Activated gamma-delta T cell treated with Interleukin-2 at 50 U/mL for 16 hours (primary cell): Measurements from ENCODE around the gene ERP44.
"Not testable (repeated sequence)": the region's sequence is repeated elsewhere in the genome, so short reads cannot be mapped to it uniquely, and the experiment has no call there.

ENCODE experiments used
- DNase-seq: peaks from one replicate; pipeline ENCODE4 v3.0.0-alpha.2; 2020

ERP44 gene

GRCh38 chr9:99998866-99999265 lies 99.9 kb downstream of the ERP44 start:
- DNase-seq = no peak

- DNase-seq = no peak
These were observed 100.5 kb downstream of the ERP44 start for GRCh38 chr9:99998266-99998665.

GRCh38 chr9:99990508-99990907 lies 108.3 kb downstream of the ERP44 start:
- DNase-seq = not testable (repeated sequence)

GRCh38 chr9:99986642-99987041 lies 112.2 kb downstream of the ERP44 start:
- no peak for DNase-seq

- DNase-seq = no peak
These were observed 118.2 kb downstream of the ERP44 start for GRCh38 chr9:99980598-99980997.

- DNase-seq = no peak
These were observed 120.6 kb downstream of the ERP44 start for GRCh38 chr9:99978221-99978620.

- no peak for DNase-seq
These were observed 121.6 kb downstream of the ERP44 start for GRCh38 chr9:99977033-99977792.

- DNase-seq = no peak
These were observed 125.3 kb downstream of the ERP44 start for GRCh38 chr9:99973455-99973854.

GRCh38 chr9:99971410-99971809 lies 127.4 kb downstream of the ERP44 start:
- no peak for DNase-seq

GRCh38 chr9:99970481-99970880 lies 128.3 kb downstream of the ERP44 start:
- DNase-seq = no peak

GRCh38 chr9:99967457-99967856 lies 131.3 kb downstream of the ERP44 start:
- DNase-seq = no peak

GRCh38 chr9:99966716-99967115 lies 132.1 kb downstream of the ERP44 start:
- DNase-seq = no peak

GRCh38 chr9:99966001-99966400 lies 132.8 kb downstream of the ERP44 start:
- DNase-seq = no peak

- DNase-seq = no peak
These were observed 134.5 kb downstream of the ERP44 start for GRCh38 chr9:99964336-99964735.

- DNase-seq = no peak
These were observed 136.0 kb downstream of the ERP44 start for GRCh38 chr9:99962680-99963261.

- no peak for DNase-seq
These were observed 143.2 kb downstream of the ERP44 start for GRCh38 chr9:99955606-99956005.

- no peak for DNase-seq
These were observed 144.0 kb downstream of the ERP44 start for GRCh38 chr9:99954819-99955218.

- DNase-seq = no peak
These were observed 144.8 kb downstream of the ERP44 start for GRCh38 chr9:99953861-99954507.

GRCh38 chr9:99948896-99949295 lies 149.9 kb downstream of the ERP44 start:
- no peak for DNase-seq

- DNase-seq = no peak
These were observed 150.3 kb downstream of the ERP44 start for GRCh38 chr9:99948482-99948881.

- no peak for DNase-seq
These were observed 151.4 kb downstream of the ERP44 start for GRCh38 chr9:99947395-99947794.

- no peak for DNase-seq
These were observed 161.7 kb downstream of the ERP44 start for GRCh38 chr9:99936947-99937587.

GRCh38 chr9:99931155-99931840 lies 167.5 kb downstream of the ERP44 start:
- no peak for DNase-seq
